Common myeloid progenitor, CD34-positive (primary cell): ENCODE measurements around the gene ASAP2.

ENCODE experiments used
- CTCF ChIA-PET: fragments of 350-600 bp; sonication (Branson Sonifier 250); formaldehyde crosslinking; loops from one replicate; lab custom pipeline; 2021; ENCODE audit warnings: antibody characterized with exemption; lab: Charles Lee
- POLR2A ChIA-PET: fragments of 350-600 bp; sonication (Branson Sonifier 250); formaldehyde crosslinking; loops from one replicate; lab custom pipeline; 2021; ENCODE audit warnings: antibody characterized with exemption; lab: Charles Lee
- DNase-seq, 3 donors: peaks; one replicate each; pipeline versions ENCODE4 v3.0.0 to v3.0.0-alpha.2; 2013
- H3K27ac ChIP-seq, 2 experiments: 1 replicate in 1 of 2; 2 replicates in 1 of 2; pipeline ENCODE4 v1.7.0; 2013; ENCODE audit warnings: inconsistent platforms in 2 of 2, low read length in 2 of 2, mild to moderate bottlenecking in 2 of 2, low read depth in 1 of 2, moderate library complexity in 1 of 2; ENCODE audit not compliant: severe bottlenecking in 2 of 2, insufficient read depth in 1 of 2, poor library complexity in 1 of 2
- H3K27me3 ChIP-seq, 5 experiments: replicated peaks in 2 of 5; 1 replicate in 3 of 5; 2 replicates in 2 of 5; pipeline versions ENCODE4 v1.6.1 to v1.7.0; 2013; ENCODE audit warnings: low read length in 4 of 5, mild to moderate bottlenecking in 2 of 5, moderate library complexity in 2 of 5, inconsistent platforms in 1 of 5; ENCODE audit not compliant: insufficient read depth in 5 of 5, control insufficient read depth in 4 of 5
- H3K36me3 ChIP-seq, 4 experiments: 1 replicate in 2 of 4; 2 replicates in 2 of 4; pipeline versions ENCODE4 v1.6.1 to v1.7.0; 2013; ENCODE audit warnings: low read length in 3 of 4, control low read depth in 1 of 4, mild to moderate bottlenecking in 1 of 4; ENCODE audit not compliant: control insufficient read depth in 4 of 4, insufficient read depth in 4 of 4
- H3K4me1 ChIP-seq, 4 experiments: 1 replicate in 3 of 4; 2 replicates in 1 of 4; pipeline versions ENCODE4 v1.6.1 to v1.7.1; 2013; ENCODE audit warnings: low read length in 3 of 4, mild to moderate bottlenecking in 3 of 4, control low read depth in 1 of 4, inconsistent platforms in 1 of 4, moderate library complexity in 1 of 4; ENCODE audit not compliant: control insufficient read depth in 4 of 4, insufficient read depth in 4 of 4; ENCODE audit errors: control extremely low read depth in 1 of 4
- H3K4me3 ChIP-seq, 7 experiments: 1 replicate in 4 of 7; 2 replicates in 3 of 7; pipeline versions ENCODE4 v1.5.1 to v1.7.0; 2013; ENCODE audit warnings: mild to moderate bottlenecking in 7 of 7, low read length in 6 of 7, moderate library complexity in 6 of 7, inconsistent platforms in 2 of 7, low read depth in 2 of 7, control low read depth in 1 of 7; ENCODE audit not compliant: insufficient read depth in 4 of 7, control insufficient read depth in 1 of 7; ENCODE audit errors: extremely low read depth in 1 of 7
- H3K9me3 ChIP-seq, 5 experiments: 1 replicate in 4 of 5; 2 replicates in 1 of 5; pipeline versions ENCODE4 v1.6.1 to v1.7.1; 2013; ENCODE audit warnings: low read length in 4 of 5, mild to moderate bottlenecking in 2 of 5, inconsistent platforms in 1 of 5, low read depth in 1 of 5, moderate library complexity in 1 of 5; ENCODE audit not compliant: control insufficient read depth in 4 of 5, insufficient read depth in 2 of 5; ENCODE audit errors: control extremely low read depth in 1 of 5
- WGBS: methylation state at CpG from one replicate; pipeline ENCODE4 v1.1.5; 2013; ENCODE audit not compliant: insufficient coverage; 5-methylcytosine and 5-hydroxymethylcytosine counted together

Gene ASAP2

DNA sequence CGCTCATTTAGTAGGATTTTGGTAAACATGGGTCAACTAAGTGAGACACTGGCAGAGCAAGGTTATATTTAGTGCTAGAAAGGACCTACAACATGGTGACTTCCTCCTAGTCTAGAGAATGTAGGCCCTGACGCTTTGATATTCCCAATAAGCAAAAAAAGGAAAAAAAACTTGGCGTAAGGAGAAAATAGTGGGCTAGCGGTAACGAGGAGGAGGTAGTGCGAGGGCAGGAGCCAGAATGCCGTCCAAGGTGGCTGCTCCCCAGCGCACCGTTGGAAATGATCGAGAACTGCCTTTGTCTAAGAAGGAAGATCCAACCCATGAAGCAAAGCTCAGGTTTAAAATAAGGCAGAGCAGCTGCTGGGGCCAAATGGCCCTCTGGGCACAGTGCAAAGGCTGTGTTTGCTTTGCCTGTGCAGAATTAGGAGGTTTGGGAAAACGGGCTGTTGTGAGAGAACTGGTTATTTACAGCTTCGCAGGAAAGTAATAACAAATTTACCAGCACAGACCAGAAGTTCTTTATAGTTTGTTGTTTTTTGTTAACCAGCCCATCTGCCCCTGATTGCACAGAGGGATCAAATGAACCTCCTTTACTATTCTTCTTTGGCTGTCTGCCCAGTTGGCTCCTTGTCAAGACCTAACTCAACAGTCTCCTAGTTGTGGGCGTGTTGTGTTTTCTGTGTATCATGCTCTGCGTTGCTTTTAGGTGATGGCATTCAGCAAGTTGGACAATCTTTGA is 130.1 kb downstream of the ASAP2 start:
- Histone ChIP-seq H3K27me3 (no peaks in the 10 kb centered on the region), H3K4me3 (no peak overlapping the region), H3K27ac (no peak overlapping the region), H3K36me3 (no peaks in the 10 kb centered on the region), H3K4me1 (peaks cover 0 to 14% (median 8%) of the 10 kb centered on the region in 4 experiments), H3K9me3 (no peaks in the 10 kb centered on the region)
- peak in 2 of 3 donors; percentile 55 to 68 for DNase-seq
- CTCF ChIA-PET: interaction anchor here (0.9 kb wide), 1 partner anchor 30 kb away, joined by 3 read pairs; no protein-coding TSS in a partner anchor
- POLR2A ChIA-PET: no interaction called here
- 91% methylated on average over 11 of the region's 14 CpGs for WGBS

DNA sequence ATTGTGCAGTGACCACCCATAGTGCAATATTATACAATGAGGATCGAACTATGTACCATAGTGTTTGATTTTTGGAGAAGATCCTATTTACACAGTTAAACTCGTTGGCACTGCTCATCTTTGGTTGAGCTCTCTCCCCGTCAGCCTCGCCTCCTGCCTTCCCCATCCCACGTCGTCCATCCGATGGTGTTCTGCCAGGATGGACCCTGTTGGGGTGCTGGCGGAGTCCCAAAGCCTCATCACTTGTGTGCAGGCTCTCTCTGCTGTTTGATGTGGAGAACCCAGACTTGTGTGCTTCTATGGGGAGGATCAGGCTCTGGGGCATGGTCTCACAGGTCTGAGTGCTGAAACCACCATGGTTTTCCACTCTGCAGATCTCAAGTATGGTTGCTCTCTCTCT is 131.3 kb downstream of the ASAP2 start:
- Histone ChIP-seq H3K9me3 (no peaks in the 10 kb centered on the region), H3K4me1 (peaks cover 0 to 11% (median 4%) of the 10 kb centered on the region in 4 experiments), H3K27ac (no peak overlapping the region), H3K4me3 (no peak overlapping the region), H3K36me3 (no peaks in the 10 kb centered on the region), H3K27me3 (no peaks in the 10 kb centered on the region)
- DNase-seq: no peak
- ChIA-PET POLR2A (no interaction called here), CTCF (interaction anchor here (1.3 kb wide), 1 partner anchor 132 kb away, joined by 3 read pairs; no protein-coding TSS in a partner anchor)
- 99% methylated on average over 8 of the region's 8 CpGs for WGBS

DNA sequence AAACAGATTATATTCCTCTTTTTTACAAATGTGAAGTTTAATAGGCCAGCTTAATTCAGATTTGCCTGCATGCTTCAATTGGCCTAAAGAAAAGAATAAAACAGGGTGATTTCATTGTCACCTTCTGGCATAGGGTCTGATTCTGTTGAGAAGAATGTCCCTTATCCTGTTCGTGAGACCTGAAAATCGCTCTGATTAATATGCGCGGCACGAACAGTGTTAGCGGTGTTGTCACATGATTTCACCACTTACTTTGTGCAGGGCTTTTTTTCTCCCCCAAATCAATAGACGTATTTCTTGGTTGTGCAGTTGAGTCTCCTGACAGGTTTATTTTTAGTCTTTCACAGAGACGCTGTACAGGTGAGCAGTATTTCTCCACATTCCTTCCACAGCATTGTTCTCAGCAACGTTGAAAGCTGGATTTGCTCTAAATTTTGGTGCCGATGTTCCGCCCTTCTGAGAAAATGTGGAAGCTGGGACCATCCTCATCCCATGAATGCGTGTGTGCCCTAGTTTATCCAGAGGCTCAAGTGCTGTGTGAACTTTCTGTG is 134.8 kb downstream of the ASAP2 start:
- no peaks in the 10 kb centered on the region for H3K36me3 ChIP-seq
- CTCF ChIA-PET: interaction anchor here (1.1 to 1.4 kb wide), 2 partner anchors 8 to 201 kb away, joined by 3 to 5 read pairs; no protein-coding TSS in a partner anchor
- no peak for DNase-seq
- 98% methylated on average over 10 of the region's 12 CpGs for WGBS
- peaks cover 0 to under 1% (median 0%) of the 10 kb centered on the region in 4 experiments for H3K4me1 ChIP-seq
- H3K27ac ChIP-seq: no peak overlapping the region
- POLR2A ChIA-PET: no interaction called here
- no peaks in the 10 kb centered on the region for H3K9me3 ChIP-seq
- no peak overlapping the region for H3K4me3 ChIP-seq
- H3K27me3 ChIP-seq: no peaks in the 10 kb centered on the region

DNA sequence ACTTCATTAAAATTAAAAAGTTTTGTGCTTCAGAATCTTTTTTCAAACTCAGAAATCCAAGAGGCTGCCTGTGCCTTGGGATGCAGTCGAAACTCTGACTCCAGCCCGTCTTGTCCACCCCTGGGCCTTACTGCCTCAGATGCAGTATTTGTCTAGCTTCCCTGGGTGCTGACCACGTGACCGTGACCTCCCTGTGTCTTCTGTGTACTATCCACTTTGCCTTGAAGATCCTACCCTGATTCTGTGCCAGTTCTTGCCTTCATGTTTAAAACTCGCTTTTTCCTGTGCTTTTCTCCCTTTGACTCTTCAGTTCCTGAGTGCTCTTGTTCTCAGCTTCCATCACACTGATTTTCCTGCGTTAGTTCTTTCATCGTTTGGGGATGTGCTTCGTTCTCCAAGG is 136.0 kb downstream of the ASAP2 start:
- CTCF ChIA-PET: interaction anchor here (1.3 to 1.4 kb wide), 2 partner anchors 9 to 13 kb away, joined by 3 to 5 read pairs; no protein-coding TSS in a partner anchor

DNA sequence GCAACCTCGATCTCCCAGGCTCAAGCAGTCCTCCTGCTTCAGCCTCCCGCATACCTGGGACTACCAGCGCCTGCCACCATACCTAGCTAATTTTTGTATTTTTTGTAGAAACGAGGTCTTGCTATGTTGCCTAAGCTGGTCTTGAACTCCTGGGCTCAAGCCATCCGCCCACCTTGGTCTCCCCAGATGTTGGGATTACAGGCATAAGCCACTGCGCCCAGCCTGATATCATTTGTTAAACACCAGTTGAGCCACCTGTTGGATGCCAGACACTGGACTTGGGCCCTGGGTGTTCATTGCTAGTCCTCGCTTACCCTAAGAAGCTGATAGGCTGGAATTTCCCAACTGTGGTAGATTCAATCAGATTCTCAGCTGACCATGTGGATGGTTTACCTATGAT is 136.9 kb downstream of the ASAP2 start:
- H3K36me3 ChIP-seq: peaks cover 0 to 3% (median 0%) of the 10 kb centered on the region in 4 experiments
- DNase-seq: no peak
- whole genome bisulfite sequencing: 98% methylated on average over 7 of the region's 7 CpGs
- no peaks in the 10 kb centered on the region for H3K27me3 ChIP-seq
- ChIA-PET CTCF (no interaction called here), POLR2A (interaction anchor here (0.6 kb wide), 1 partner anchor 108 kb away, joined by 3 read pairs; no protein-coding TSS in a partner anchor)
- no peaks in the 10 kb centered on the region for H3K9me3 ChIP-seq
- no peak overlapping the region for H3K27ac ChIP-seq
- H3K4me1 ChIP-seq: no peaks in the 10 kb centered on the region
- no peak overlapping the region for H3K4me3 ChIP-seq

More for the DNA sequence above, 136.0 kb downstream of the ASAP2 start:
- DNase-seq: no peak
- peaks cover 0 to 3% (median 0%) of the 10 kb centered on the region in 4 experiments for H3K36me3 ChIP-seq
- WGBS: 95% methylated on average over 5 of the region's 8 CpGs
- no peaks in the 10 kb centered on the region for H3K27me3 ChIP-seq
- POLR2A ChIA-PET: interaction anchor here (0.6 kb wide), 1 partner anchor 135 kb away, joined by 4 read pairs; no protein-coding TSS in a partner anchor
- no peak overlapping the region for H3K4me3 ChIP-seq
- H3K4me1 ChIP-seq: no peaks in the 10 kb centered on the region
- no peaks in the 10 kb centered on the region for H3K9me3 ChIP-seq
- no peak overlapping the region for H3K27ac ChIP-seq

DNA sequence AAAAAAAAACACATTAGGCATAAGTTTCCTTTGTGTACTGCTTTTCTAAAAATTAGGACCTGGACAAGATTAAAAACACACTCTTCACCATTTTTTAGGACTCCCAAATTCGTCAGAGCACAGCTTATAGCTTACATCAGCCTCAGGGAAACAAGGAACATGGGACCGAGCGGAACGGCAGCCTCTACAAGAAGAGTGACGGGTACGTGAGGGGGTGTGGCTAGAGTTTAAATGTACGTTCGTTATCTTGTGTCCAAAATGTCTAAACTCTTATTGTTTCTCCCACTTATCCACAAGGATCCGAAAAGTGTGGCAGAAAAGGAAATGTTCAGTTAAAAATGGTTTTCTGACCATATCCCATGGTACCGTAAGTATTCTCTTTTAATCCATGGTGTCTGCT is 137.8 kb downstream of the ASAP2 start:
- Histone ChIP-seq H3K27me3 (no peaks in the 10 kb centered on the region), H3K4me3 (no peak overlapping the region), H3K36me3 (peaks cover 0 to 3% (median 0%) of the 10 kb centered on the region in 4 experiments), H3K4me1 (no peaks in the 10 kb centered on the region), H3K9me3 (no peaks in the 10 kb centered on the region), H3K27ac (no peak overlapping the region)
- WGBS: 98% methylated on average over 7 of the region's 10 CpGs
- DNase-seq: no peak
- CTCF ChIA-PET: no interaction called here
- POLR2A ChIA-PET: no interaction called here

DNA sequence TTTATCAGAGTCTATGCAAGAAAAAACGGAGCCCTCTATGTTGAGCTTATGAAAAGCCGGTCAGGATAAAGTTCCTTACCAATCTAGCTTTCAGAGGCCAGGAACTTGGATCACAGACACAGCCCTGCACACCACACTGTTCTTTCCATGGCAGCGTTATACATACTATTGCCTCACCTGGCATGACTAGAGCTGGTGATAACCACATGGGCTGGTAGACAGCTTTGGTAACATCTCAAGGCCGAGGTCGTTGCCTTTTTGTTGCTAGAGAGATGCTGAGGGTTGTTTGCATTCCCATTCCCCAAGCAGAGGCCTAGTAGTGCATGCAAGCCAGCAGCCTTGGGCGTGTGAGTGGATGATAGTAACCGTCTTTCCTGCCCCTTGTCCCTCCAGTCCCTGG is 138.7 kb downstream of the ASAP2 start:
- WGBS: 100% methylated on average over 4 of the region's 7 CpGs
- no peaks in the 10 kb centered on the region for H3K4me1 ChIP-seq
- DNase-seq: no peak
- no peaks in the 10 kb centered on the region for H3K27me3 ChIP-seq
- H3K27ac ChIP-seq: no peak overlapping the region
- no peaks in the 10 kb centered on the region for H3K9me3 ChIP-seq
- H3K4me3 ChIP-seq: no peak overlapping the region
- peaks cover 0 to 7% (median 0%) of the 10 kb centered on the region in 4 experiments for H3K36me3 ChIP-seq
- POLR2A ChIA-PET: no interaction called here
- CTCF ChIA-PET: interaction anchor here (1.7 kb wide), 1 partner anchor 12 kb away, joined by 4 read pairs; no protein-coding TSS in a partner anchor
